DND-41 (cell line): ENCODE measurements around the gene HDLBP.

Experiments
- ATAC-seq: fragments of 200-7000 bp; cut with Tn5 transposase; 3 replicates; pipeline ENCODE4 v1.9.1; 2021; ENCODE audit warnings: low read depth; ENCODE audit not compliant: insufficient read depth
- DNase-seq: peaks from one replicate; pipeline ENCODE4 v3.0.0-alpha.2; 2020
- H2AFZ ChIP-seq: 2 replicates; pipeline ENCODE4 v1.6.0; 2012; ENCODE audit warnings: low read depth, low read length
- H3K27ac ChIP-seq: 2 replicates; pipeline ENCODE4 v1.5.1; 2012; ENCODE audit warnings: low read length, inconsistent platforms
- H3K27me3 ChIP-seq: fragments of 200-600 bp; sonication (generic); 2 replicates; pipeline ENCODE4 v1.6.0; 2012; ENCODE audit warnings: low read length, mild to moderate bottlenecking, inconsistent platforms; ENCODE audit not compliant: insufficient read depth, poor library complexity
- H3K36me3 ChIP-seq: 2 replicates; pipeline ENCODE4 v1.5.1; 2012; ENCODE audit warnings: low read length, inconsistent platforms; ENCODE audit not compliant: insufficient read depth
- H3K4me1 ChIP-seq: 2 replicates; pipeline ENCODE4 v1.5.1; 2012; ENCODE audit warnings: mild to moderate bottlenecking, low read length; ENCODE audit not compliant: insufficient read depth
- H3K4me2 ChIP-seq: 2 replicates; pipeline ENCODE4 v1.6.0; 2012; ENCODE audit warnings: mild to moderate bottlenecking, moderate library complexity, low read length, inconsistent platforms; ENCODE audit not compliant: insufficient read depth
- H3K4me3 ChIP-seq, 2 experiments: fragments of 200-600 bp in 1 of 2; shearing (Covaris generic) in 1 of 2; 2 replicates each; pipeline ENCODE4 v1.5.1; 2012 to 2016; ENCODE audit warnings: inconsistent platforms in 2 of 2, low read length in 2 of 2, mild to moderate bottlenecking in 2 of 2, low read depth in 1 of 2, moderate library complexity in 1 of 2
- H3K79me2 ChIP-seq: 2 replicates; pipeline ENCODE4 v1.6.0; 2012; ENCODE audit warnings: low read length, inconsistent platforms; ENCODE audit not compliant: insufficient read depth
- H3K9ac ChIP-seq: 2 replicates; pipeline ENCODE4 v1.6.0; 2012; ENCODE audit warnings: low read depth, mild to moderate bottlenecking, inconsistent platforms, low read length, moderate library complexity
- H3K9me3 ChIP-seq: 2 replicates; pipeline ENCODE4 v1.5.1; 2012; ENCODE audit warnings: low read length, moderate library complexity, mild to moderate bottlenecking, inconsistent platforms; ENCODE audit not compliant: insufficient read depth, severe bottlenecking
- H4K20me1 ChIP-seq: 2 replicates; pipeline ENCODE4 v1.6.0; 2012; ENCODE audit warnings: low read length; ENCODE audit not compliant: insufficient read depth
- EZH2 ChIP-seq: IDR thresholded peaks from 3 replicates; pipeline ENCODE4 v1.6.1; 2012; ENCODE audit warnings: borderline replicate concordance, low read depth, mild to moderate bottlenecking, moderate library complexity, low read length, inconsistent platforms; ENCODE audit not compliant: severe bottlenecking
- TF ChIP-seq, protein P1 (sequence below): IDR thresholded peaks from 2 replicates; pipeline ENCODE4 v1.5.1; 2012; ENCODE audit warnings: borderline replicate concordance, low read length, moderate library complexity, mild to moderate bottlenecking; ENCODE audit not compliant: poor library complexity, severe bottlenecking; ENCODE audit errors: extremely low read depth

HDLBP gene

GRCh38 chr2:241339839-241340630 lies 24.6 kb upstream of the HDLBP start:
- H3K9me3 ChIP-seq = no peaks in the 10 kb centered on the region
- peaks cover 93% of the 10 kb centered on the region for H3K36me3 ChIP-seq
- DNase-seq (no peak), ATAC-seq (no peak)
- TF ChIP-seq, protein P1, sequence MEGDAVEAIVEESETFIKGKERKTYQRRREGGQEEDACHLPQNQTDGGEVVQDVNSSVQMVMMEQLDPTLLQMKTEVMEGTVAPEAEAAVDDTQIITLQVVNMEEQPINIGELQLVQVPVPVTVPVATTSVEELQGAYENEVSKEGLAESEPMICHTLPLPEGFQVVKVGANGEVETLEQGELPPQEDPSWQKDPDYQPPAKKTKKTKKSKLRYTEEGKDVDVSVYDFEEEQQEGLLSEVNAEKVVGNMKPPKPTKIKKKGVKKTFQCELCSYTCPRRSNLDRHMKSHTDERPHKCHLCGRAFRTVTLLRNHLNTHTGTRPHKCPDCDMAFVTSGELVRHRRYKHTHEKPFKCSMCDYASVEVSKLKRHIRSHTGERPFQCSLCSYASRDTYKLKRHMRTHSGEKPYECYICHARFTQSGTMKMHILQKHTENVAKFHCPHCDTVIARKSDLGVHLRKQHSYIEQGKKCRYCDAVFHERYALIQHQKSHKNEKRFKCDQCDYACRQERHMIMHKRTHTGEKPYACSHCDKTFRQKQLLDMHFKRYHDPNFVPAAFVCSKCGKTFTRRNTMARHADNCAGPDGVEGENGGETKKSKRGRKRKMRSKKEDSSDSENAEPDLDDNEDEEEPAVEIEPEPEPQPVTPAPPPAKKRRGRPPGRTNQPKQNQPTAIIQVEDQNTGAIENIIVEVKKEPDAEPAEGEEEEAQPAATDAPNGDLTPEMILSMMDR = no peak
- TF ChIP-seq EZH2 = no peak
- no peak overlapping the region for H2AFZ ChIP-seq
- H3K27ac ChIP-seq = no peak overlapping the region
- H3K27me3 ChIP-seq = no peaks in the 10 kb centered on the region
- no peak overlapping the region for H3K9ac ChIP-seq
- H3K4me3 ChIP-seq = no peak overlapping the region
- H3K4me2 ChIP-seq = no peak overlapping the region
- H4K20me1 ChIP-seq = peaks cover 13% of the 10 kb centered on the region
- no peaks in the 10 kb centered on the region for H3K4me1 ChIP-seq
- peaks cover 20% of the 10 kb centered on the region; the same call in 1 of the 2 replicates for H3K79me2 ChIP-seq

DNA sequence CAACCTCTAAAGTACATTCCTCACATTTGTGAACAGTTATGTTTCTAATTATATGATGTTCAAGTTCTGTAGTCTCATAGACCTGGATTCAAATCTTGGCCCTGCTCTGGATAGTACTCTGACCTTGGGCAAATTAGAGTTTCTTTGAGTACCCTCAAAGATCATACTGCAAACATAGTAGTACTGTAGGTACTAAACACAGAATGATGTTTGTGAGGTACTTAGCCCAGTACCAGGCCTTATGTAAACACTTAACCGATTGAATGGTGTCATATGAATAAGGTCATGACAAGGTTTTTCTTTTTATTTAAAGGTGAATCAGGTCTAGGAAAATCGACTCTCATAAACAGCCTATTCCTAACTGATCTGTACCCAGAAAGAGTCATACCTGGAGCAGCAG lies 19.3 kb upstream of the HDLBP start:
- no peak overlapping the region for H2AFZ ChIP-seq
- no peak overlapping the region for H3K9ac ChIP-seq
- DNase-seq (no peak), ATAC-seq (no peak)
- no peak overlapping the region for H3K4me2 ChIP-seq
- no peaks in the 10 kb centered on the region for H3K27me3 ChIP-seq
- H4K20me1 ChIP-seq = peaks cover 19% of the 10 kb centered on the region
- H3K4me3 ChIP-seq = no peak overlapping the region
- H3K36me3 ChIP-seq = peaks cover 82% of the 10 kb centered on the region
- TF ChIP-seq EZH2 = no peak
- TF ChIP-seq, protein P1 = no peak
- no peaks in the 10 kb centered on the region for H3K4me1 ChIP-seq
- H3K27ac ChIP-seq = no peak overlapping the region
- H3K9me3 ChIP-seq = no peaks in the 10 kb centered on the region
- peaks cover 45% of the 10 kb centered on the region for H3K79me2 ChIP-seq

DNA sequence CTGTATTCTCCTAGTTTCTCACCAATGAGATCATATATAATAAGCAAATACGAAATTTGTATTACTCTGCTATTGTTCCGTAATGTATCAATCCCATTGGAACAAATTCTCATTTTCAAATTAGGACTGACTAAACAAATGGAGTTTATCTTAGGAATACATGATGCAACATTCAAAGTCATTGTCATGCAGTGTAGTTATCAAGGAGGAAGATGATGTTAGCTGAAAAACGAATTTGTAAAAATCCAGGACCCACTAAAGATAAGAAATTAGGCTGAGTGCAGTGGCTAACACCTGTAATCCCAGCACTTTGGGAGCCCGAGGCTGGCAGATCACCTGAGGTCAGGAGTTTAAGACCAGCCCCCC lies 15.1 kb upstream of the HDLBP start:
- no peak overlapping the region for H3K4me3 ChIP-seq
- H3K4me1 ChIP-seq = no peaks in the 10 kb centered on the region
- TF ChIP-seq, protein P1 = no peak
- TF ChIP-seq EZH2 = no peak
- peaks cover 33% of the 10 kb centered on the region for H4K20me1 ChIP-seq
- no peak overlapping the region for H3K27ac ChIP-seq
- H3K36me3 ChIP-seq = peaks cover 82% of the 10 kb centered on the region
- H2AFZ ChIP-seq = no peak overlapping the region
- no peaks in the 10 kb centered on the region for H3K27me3 ChIP-seq
- no peak overlapping the region for H3K4me2 ChIP-seq
- H3K9ac ChIP-seq = no peak overlapping the region
- no peaks in the 10 kb centered on the region for H3K9me3 ChIP-seq
- H3K79me2 ChIP-seq = peaks cover 75% of the 10 kb centered on the region
- ATAC-seq (no peak), DNase-seq (no peak)
